ACHN (cell line): ENCODE data around the gene S100A12.
"Not testable (repeated sequence)": the region's sequence is repeated elsewhere in the genome, so short reads cannot be mapped to it uniquely, and the experiment has no call there.

Experiments
- DNase-seq: peaks from one replicate; pipeline ENCODE4 v3.0.0-alpha.2; 2015
- in situ Hi-C: cut with HindIII; loops from 2 replicates; pipeline ENCODE4 v1.10.0; 2017; ENCODE audit warnings: low sequenced_read_pairs, low pct_ligation_motif_present, low pct_unique_long_range_greater_than_20kb

Gene S100A12

DNA sequence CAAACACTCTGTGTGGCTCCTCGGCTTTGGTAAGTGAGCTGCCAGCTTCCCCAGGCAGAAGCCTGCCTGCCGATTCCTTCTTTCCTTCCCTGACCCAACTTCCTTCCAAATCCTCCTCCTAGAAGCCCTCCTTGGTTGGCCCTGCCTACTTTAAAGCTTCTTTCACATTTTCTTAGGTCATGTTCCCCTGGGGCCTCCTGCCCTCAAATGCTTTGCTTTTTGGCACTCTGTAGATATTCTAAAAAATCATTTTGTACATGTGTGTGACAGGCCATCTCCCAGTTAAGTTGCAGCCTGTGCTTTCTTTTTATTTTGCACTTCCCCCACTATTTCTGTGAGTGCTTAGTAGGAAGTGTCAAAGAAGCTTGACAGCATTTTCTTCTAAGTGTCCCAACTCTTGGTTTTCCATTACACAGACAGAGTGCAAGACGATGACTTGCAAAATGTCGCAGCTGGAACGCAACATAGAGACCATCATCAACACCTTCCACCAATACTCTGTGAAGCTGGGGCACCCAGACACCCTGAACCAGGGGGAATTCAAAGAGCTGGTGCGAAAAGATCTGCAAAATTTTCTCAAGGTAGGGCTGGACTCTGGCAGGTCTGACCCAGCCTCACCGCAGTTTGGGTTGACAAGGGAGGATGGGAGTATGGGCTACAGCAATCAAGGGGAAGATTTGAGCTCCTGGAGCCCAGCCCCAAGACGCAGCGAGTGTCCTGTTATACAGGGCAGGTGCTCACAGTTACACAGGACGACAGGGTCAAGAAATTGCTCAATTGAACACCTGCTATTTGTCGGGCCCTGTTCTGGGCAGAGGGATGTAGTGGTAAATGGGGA is 17.3 kb downstream of the S100A12 start, which contains the start of gene S100A9:
S100A9 (plus strand) TSS at position 2 of the 838 bp plus-strand sequence; CDS start at position 432, 430 bp downstream.
- no peak for DNase-seq
- in situ Hi-C loops, result loop anchor here (10.0 kb wide), 2 partner anchors 47 to 137 kb away; no protein-coding TSS in a partner anchor

DNA sequence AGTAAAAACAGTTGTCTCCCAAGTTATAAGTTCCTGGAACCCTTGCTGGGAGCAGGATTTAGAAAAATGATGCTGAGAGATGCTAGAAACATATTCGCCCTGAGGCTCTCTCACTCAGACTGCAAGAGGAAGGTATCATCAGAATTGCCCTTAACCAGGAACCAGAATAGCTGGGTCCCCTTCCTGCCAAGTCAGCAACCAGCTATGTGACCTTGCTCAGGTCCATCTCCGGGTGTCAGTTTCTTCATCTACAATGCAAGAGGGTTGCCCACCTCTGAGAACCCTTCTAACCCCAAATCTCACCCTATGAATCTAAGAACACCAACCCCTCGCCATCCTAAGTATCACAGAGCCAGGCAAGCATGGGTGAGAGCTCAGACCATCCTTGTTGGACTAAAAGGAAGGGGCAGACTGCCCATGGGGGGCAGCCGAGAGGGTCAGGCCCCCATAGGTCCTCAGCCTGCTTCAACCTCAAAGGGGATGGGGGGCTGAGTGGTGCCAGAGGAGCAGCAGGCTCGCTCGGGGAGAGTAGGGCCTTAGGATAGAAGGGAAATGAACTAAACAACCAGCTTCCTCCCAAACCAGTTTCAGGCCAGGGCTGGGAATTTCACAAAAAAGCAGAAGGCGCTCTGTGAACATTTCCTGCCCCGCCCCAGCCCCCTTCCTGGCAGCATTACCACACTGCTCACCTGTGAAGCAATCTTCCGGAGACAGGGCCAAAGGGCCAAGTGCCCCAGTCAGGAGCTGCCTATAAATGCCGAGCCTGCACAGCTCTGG is 18.2 kb downstream of the S100A12 start:
- no peak for DNase-seq
- in situ Hi-C loops, result loop anchor here (10.0 kb wide), 2 partner anchors 48 to 138 kb away; no protein-coding TSS in a partner anchor

DNA sequence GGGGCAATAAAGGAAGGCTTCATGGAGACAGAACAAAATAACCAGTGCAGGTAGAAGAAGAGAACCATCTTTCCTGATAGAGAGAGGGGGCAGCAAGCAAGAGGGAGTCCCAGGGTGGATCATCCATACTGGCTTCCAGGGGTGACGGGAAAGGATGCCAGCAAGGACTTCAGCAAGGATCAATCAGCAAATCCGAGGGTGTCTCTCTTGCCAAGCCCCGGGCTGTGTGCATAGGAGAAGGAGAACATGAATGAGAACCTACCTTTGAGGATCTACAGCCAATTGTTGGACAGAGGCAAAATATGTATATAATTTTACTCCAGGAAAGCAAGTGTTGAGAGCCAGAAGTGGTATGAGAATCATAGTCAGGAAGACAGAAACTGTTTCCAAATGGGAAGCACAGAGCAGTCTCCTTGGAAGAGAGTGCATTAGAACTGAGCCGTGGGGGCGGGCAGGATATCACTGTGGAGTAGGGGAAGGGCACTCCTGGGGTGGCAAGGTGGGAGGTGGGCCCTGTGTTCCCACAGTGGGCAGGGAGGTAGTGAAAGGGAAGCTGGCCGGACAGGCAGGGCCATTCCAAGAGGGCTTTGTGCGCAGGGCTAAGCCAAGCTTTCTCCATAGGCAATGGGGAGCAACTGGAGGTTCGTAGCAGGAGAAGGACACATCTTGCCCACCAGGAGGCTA is 18.9 kb downstream of the S100A12 start:
- in situ Hi-C loops, result loop anchor here (10.0 kb wide), 2 partner anchors 48 to 138 kb away; no protein-coding TSS in a partner anchor
- no peak for DNase-seq

DNA sequence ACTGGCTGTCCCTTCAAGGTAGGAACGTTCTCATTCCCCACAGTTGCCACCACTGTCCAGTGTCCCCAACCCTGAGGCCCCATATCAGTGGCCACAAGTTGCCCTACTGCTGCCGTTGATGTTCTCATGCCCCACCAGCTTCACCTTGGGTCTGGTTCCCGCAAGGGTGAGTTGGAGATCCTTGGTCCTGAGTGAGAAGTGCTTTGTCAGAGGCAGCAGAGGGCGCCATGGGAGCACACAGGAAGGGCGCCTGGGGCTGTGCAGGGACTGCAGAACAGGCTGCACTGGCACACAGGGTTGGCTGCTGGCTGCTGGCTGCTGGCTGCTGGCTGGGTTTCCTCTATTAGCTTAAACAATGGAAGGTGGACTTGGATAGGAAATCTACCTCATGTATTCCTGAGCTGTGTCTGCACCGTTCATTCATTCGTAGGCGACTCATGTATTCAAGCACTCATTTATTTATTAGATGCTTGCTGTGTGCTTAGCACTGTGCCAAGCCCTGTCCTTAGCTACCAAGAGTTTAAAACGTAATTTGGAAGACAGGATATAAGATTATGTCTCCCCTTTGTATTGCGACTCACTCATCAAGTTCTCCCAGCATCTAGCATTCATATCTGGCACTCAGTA is 19.9 kb downstream of the S100A12 start:
- peak; percentile 72 for DNase-seq
- in situ Hi-C loops, result loop anchor here (10.0 kb wide), 2 partner anchors 49 to 139 kb away; no protein-coding TSS in a partner anchor

DNA sequence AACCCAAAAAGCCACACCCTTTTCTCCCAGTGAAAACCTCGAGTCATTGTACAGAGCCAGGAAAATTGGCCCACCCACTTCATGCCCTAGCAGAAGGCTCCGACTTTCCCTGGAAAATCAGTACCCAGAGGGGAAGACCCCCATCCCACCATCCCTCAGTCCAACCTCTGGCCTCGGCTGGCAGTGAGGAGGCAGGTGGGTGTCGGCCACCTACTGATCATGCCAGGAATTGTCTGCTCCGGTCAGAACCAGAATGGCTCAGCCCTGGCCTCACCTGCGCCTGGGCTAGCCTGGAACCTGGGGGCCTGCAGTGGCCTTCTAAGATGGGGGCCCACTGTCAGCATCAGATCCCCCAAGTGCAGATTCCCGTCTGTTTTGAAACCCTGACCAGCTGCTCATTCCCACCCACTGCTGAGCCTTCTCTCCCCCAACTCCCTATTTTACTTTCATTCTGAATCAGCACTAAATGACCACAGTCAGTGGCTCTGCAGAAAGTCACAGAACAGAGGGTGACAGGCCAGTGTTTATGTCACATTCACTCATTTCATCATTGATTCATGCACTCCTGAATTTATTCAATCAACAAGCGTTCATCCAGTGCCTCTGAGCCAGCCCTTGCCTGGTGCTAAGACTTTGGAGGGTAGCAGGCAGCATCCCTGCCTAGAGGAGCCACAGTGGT is 20.8 kb downstream of the S100A12 start:
- no peak for DNase-seq
- in situ Hi-C loops, result loop anchor here (10.0 kb wide), 2 partner anchors 50 to 140 kb away; no protein-coding TSS in a partner anchor

DNA sequence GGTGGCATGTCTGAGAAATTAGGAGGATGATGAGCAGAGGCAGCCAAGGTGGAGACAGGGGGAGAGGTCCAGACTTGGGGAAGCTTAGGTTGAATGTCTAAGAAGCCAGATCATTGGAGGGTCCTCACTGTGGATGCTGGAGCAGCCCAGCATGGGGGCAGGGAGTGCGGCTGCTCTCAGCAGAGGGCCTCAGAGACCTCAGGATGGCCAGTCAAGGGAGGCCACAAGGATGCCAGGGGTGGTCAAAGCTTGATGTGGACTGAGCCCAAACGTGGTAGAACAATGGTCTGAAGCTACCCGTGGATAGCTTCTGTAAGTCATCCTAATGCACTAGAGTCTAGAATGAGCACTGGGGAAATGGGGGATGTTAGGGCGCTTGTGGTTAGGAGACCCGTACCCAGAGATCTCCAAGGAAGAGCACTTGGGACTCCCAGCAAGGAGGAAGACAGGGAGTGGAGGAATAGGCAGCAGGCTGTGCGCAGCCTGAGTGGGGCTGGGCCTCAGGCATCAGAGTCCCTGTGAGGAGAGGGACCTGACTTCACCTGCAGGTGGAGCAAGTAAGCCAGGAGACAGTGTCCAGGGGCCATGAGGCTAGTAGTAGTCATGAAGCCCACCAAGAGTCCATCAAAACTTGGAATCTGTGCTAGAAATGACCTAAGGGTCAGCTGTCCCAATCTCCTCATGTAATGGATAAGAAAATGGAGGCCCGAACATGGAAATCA is 22.0 kb downstream of the S100A12 start:
- DNase-seq, result peak; percentile 42
- in situ Hi-C loops, result loop anchor here (10.0 kb wide), 2 partner anchors 51 to 141 kb away; no protein-coding TSS in a partner anchor

DNA sequence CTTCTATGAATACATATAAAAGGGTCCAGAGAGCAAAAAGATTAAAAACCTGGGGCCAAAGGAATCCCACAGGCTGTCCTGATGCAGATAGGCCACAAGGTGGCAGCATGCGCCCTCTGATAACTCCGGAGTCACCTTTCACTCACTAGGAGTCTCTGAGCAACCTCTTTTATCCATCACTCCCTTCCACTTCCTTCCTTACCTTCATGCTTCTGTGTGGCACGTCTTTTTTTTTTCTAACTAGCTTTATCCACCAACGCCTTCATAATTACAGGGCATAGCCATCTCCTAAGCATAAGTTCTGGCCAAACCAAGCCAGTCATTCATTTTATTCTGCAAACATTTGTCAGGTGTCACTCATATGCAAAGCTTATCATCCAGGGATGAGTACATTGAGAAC is 22.9 kb downstream of the S100A12 start:
- in situ Hi-C loops, result loop anchor here (10.0 kb wide), 2 partner anchors 52 to 142 kb away; no protein-coding TSS in a partner anchor
- peak; percentile 67 for DNase-seq

DNA sequence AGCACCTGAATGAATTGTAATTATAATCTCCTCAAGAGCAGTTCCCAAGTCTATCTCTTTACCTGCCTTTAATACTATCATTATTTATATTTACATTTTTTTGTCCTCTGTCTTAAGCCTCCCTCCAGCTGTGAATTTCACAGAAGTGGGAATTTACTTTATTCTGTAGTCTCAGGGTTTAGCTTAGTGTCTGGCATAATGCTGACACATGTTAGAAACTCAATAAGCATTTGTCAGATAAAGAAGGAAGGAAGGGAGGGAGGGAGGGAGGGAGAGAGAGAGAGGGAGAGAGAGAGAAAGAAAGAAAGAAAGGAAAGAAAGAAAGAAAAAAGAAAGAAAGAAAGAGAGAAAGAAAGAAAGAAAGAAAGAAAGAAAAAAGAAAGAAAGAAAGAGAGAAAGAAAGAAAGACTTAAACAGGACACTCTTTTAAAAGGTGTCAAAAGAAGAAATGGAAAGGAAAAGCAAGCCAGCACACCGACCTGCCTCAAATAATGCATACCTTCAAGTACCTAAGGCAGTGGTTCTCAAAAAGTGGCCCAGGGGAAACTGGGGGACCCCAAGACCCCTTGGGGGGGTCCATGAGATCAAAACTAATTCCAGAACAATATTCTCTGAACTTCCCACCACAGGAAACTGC is 25.0 kb downstream of the S100A12 start:
- in situ Hi-C loops, result loop anchor here (10.0 kb wide), 2 partner anchors 54 to 144 kb away; no protein-coding TSS in a partner anchor
- DNase-seq, result no peak

DNA sequence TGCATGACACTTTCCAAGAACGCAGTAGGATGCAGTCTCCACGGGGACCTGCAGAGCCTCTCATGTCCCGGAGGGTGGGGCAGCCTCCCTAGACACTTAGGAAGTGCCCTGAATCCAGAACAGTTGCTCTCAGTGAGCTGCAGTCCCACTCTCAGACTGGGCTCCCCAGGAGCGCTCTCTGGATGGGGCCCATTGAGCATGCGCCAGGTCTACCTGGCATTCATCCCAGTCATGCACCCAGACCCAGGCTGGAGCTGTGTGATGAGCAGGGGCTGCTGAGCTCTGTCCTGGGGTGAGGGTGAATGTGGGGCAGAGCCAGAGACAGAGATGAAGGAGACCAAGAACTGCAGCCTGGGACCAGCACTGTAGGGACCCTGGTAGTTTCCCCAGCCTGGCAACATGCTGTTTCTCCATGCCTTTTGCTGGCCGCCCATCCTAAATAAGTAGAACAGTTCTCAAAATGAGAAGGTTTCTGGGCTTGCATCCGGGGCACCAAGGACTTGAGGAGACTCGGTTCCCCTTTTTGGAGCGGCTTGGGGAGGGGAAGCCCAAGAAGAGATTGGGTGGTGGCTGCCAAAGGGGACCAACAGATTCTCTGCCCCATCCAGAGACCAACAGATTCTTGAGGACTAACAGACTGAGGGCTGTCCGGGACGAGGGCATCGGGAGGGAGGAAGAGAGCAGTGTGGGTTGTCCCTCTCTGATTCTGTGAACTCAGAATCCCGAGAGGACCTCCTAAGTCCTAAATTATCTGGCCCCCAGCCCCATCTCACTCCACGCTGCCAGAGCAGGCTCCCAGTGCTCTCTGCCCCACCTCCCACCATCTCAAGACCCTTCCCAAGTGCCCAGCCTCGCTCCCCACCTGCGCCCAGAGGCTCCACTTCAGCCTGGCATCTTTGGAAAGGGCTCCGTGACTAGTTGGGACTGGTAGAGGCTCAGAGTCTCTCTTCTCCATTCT is 25.8 kb downstream of the S100A12 start:
- in situ Hi-C loops, result loop anchor here (10.0 kb wide), 2 partner anchors 55 to 145 kb away; no protein-coding TSS in a partner anchor
- DNase-seq, result no peak

DNA sequence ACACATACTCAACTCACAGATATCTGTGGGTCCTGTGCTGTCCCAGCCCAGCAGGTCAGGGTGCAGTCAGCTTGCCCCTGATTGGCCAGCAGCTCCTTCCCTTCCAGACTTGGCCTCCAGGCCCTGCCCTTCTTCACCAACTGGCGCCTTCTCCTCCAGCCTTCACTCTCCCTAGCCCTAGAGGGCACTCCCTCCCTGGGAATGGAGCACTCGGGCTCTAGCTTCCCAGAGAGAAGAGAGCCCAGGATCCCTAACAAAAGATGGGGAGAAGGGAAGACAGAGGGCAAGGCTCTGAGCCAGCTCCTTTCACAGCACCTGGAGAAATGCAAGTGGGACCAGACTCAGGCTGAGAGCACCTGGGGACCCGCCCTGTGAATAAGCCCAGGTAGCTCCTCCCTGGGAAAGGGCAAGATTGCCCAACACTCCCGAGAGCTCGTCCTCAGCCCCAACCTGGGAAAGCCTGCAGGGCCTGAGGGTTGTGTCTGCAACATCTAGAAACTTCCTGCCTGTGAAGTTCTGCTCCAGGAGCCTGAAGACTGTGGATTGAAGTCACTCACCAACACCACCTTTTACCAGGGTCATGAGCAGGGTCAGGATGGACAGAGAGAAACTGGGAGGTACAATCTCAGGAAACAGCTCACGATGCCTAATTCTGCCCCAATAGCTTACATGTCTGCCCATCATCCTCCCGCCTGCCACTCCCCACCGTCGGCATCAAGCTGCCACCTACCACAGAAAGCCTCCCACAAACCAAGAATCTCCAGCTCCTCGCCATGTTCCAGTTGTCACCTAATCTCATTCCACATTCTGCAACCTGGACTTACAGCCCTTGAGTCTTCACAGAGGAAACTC is 26.7 kb downstream of the S100A12 start, which contains the start of gene PGLYRP4:
PGLYRP4 (minus strand) TSS at position 331 of the 852 bp plus-strand sequence. CDS start 909 bp downstream, outside the sequence.
- in situ Hi-C loops, result no loop called here
- no peak for DNase-seq

DNA sequence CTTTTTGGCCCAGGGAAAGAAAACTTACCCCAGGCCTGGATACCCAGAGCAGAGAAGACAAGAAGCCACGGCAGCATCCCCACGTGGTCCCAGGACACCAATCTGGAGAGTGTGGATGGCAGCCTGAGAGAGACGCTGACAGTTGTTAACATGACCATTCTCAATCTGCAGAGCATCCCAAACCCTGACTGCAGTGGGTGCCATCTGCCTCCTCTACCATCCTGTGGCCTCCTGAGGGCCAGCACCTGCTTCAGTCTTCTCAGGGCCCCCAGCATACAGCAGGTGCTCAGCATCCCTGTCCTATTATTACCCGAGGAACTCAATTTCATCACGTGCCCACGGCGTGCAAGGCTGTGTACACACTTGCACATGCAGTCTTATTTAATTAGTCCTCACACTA is 27.6 kb downstream of the S100A12 start:
- in situ Hi-C loops, result no loop called here
- DNase-seq, result no peak

DNA sequence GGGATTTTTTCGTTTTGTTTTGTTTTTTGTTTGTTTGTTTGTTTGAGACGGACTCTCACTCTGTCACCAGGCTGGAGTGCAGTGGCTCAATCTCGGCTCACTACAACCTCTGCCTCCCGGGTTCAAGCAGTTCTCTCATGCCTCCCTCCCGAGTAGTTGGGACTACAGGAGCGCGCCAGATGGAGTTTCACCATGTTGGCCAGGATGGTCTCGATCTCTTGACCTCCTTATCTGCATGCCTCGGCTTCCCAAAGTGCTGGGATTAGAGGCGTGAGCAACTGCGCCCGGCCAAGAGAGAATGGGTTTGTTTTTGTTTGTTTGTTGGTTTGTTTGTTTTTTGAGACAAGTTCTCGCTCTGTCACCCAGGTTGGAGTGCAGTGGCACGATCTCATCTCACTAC is 28.4 kb downstream of the S100A12 start:
- in situ Hi-C loops, result not testable (repeated sequence)

DNA sequence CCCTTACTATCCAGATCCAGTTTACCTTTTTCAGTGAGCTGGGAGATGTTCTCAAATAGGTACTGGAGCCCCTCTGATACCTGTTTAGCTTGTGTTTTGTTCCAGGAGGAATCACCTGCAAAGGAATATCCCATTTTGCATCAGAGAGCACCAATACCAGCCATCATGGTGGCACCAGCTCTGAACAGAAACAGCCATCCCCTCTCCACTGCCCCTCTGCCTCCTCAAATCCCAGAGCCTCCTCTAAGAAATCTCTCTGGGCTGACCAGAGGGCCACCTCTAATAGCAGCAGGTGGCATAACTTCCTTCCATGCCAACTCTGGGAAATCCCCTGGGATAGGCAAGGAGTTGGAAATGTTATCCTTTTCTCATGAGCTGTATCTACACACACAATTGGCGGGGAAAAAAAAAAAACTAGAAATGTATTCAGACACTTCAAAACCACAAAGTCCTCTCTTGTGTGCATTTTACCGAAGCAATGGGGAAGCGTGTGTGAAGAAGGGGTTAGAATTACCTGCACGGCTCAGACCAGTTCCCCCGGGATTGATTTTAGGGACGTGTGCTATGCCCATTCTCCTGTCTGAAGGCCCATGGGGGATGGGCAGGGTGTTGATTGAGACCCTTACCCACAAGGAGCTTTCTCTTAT is 29.2 kb downstream of the S100A12 start:
- in situ Hi-C loops, result no loop called here
- DNase-seq, result peak; percentile 28

More for the DNA sequence above, 28.4 kb downstream of the S100A12 start:
- not testable (repeated sequence) for DNase-seq
